GM21515 (cell line): Measurements from ENCODE around the gene CADPS.

Experiments used
- ATAC-seq: cut with Tn5 transposase; IDR thresholded peaks from one replicate; pipeline ENCODE4 v1.9.1; 2021; ENCODE audit not compliant: unreplicated experiment

Gene CADPS

GRCh38 chr3:62364191-62364590 is 511.0 kb downstream of the CADPS start:
- ATAC-seq: no peak

GRCh38 chr3:62363275-62363674 is 511.9 kb downstream of the CADPS start:
- ATAC-seq: no peak

GRCh38 chr3:62361824-62362223 is 513.4 kb downstream of the CADPS start:
- no peak for ATAC-seq

GRCh38 chr3:62361261-62361660 is 514.0 kb downstream of the CADPS start:
- ATAC-seq: no peak

GRCh38 chr3:62359531-62359930 is 515.7 kb downstream of the CADPS start:
- ATAC-seq: no peak

- no peak for ATAC-seq
Observed at GRCh38 chr3:62356356-62356755, 518.9 kb downstream of the CADPS start.

GRCh38 chr3:62355703-62356102 is 519.5 kb downstream of the CADPS start:
- ATAC-seq: no peak
